IPS DF 6.9 (cell line): ENCODE measurements around the gene CLP1.

Experiments used
- DNase-seq: peaks from one replicate; pipeline ENCODE4 v3.0.0-alpha.2; 2013; ENCODE audit warnings: low read depth, low spot score
- H3K27ac ChIP-seq: one replicate; pipeline ENCODE4 v1.5.1; 2013; ENCODE audit warnings: low read length, control low read depth
- H3K27me3 ChIP-seq: 2 replicates; pipeline ENCODE4 v1.6.1; 2013; ENCODE audit warnings: mild to moderate bottlenecking, low read length; ENCODE audit not compliant: control insufficient read depth, insufficient read depth
- H3K36me3 ChIP-seq: 2 replicates; pipeline ENCODE4 v1.6.1; 2013; ENCODE audit warnings: low read length; ENCODE audit not compliant: control insufficient read depth, insufficient read depth
- H3K4me1 ChIP-seq: 2 replicates; pipeline ENCODE4 v1.6.1; 2013; ENCODE audit warnings: low read length; ENCODE audit not compliant: control insufficient read depth, insufficient read depth
- H3K4me3 ChIP-seq: 2 replicates; pipeline ENCODE4 v1.5.1; 2013; ENCODE audit warnings: mild to moderate bottlenecking, low read length
- H3K9me3 ChIP-seq: 2 replicates; pipeline ENCODE4 v1.6.1; 2013; ENCODE audit warnings: low read length, inconsistent platforms; ENCODE audit not compliant: control insufficient read depth, insufficient read depth
- WGBS: extraction: QIAGEN DNeasy Blood & Tissue Kit; methylation state at CpG from one replicate; pipeline ENCODE4 v1.1.7; 2013; ENCODE audit warnings: mixed read lengths, missing lambda C conversion rate; ENCODE audit not compliant: insufficient read length, insufficient coverage; 5-methylcytosine and 5-hydroxymethylcytosine counted together

CLP1 gene

GRCh38 chr11:57630171-57630570 is 27.4 kb upstream of the CLP1 start:
- no peak for DNase-seq
- Histone ChIP-seq H3K27me3 (no peaks in the 10 kb centered on the region), H3K4me1 (no peaks in the 10 kb centered on the region), H3K27ac (no peak overlapping the region), H3K36me3 (no peaks in the 10 kb centered on the region), H3K9me3 (no peaks in the 10 kb centered on the region), H3K4me3 (no peak overlapping the region)
- no CpG with 5 or more reads among the region's 2 CpGs for WGBS

DNA sequence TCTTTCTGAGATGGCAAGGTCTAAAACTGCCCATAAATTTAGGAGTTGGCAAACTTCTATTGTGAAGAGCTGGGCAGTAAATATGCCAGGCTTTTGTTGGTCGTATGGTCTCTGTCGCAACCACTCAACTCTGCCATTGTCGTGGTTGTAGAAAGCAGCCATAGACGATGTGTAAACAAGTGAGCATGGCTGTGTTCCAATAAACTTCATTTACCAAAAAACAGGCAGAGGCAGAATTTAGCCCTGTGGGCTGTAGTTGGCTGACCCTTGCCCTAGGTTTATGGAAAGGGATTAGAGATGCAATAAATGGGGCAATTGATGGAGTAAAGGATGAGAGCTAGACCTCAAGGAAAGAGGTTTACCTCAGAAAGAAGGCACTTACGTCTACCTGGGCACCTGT is 25.4 kb upstream of the CLP1 start:
- no peak for DNase-seq
- Histone ChIP-seq H3K27me3 (no peaks in the 10 kb centered on the region), H3K4me3 (no peak overlapping the region), H3K36me3 (no peaks in the 10 kb centered on the region), H3K4me1 (no peaks in the 10 kb centered on the region), H3K27ac (no peak overlapping the region), H3K9me3 (no peaks in the 10 kb centered on the region)
- no CpG with 5 or more reads among the region's 5 CpGs for WGBS

GRCh38 chr11:57633394-57634070 is 24.0 kb upstream of the CLP1 start:
- Histone ChIP-seq H3K27ac (no peak overlapping the region), H3K9me3 (no peaks in the 10 kb centered on the region), H3K27me3 (no peaks in the 10 kb centered on the region), H3K36me3 (no peaks in the 10 kb centered on the region), H3K4me3 (no peak overlapping the region), H3K4me1 (peaks cover 2% of the 10 kb centered on the region)
- no CpG with 5 or more reads among the region's 6 CpGs for WGBS
- DNase-seq, result no peak

GRCh38 chr11:57634311-57634710 is 23.3 kb upstream of the CLP1 start:
- Histone ChIP-seq H3K9me3 (no peaks in the 10 kb centered on the region), H3K36me3 (no peaks in the 10 kb centered on the region), H3K4me3 (no peak overlapping the region), H3K4me1 (peaks cover 2% of the 10 kb centered on the region), H3K27me3 (no peaks in the 10 kb centered on the region), H3K27ac (no peak overlapping the region)
- no peak for DNase-seq

DNA sequence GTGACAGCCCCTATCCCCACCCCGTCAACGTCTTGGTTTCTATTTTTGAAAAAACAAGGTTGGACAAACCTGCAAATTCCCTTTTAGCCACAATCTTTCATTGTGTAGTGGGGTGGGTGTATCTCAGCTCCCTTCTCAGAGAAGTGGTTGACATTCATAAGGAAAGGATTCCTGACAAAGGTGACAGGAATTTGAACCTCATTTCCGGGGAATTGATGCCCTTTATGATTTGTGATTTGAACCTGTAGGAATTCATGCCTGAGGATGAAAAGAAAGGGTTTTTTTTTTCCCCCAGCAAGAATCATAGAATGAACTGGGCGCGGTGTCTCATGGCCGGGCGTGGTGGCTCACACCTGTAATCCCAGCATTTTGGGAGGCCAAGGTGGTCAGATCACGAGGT is 22.3 kb upstream of the CLP1 start:
- H3K36me3 ChIP-seq, result 0 out of 2 replicates have a peak, but pooled peaks cover 3% of the 10 kb centered on the region
- no peak overlapping the region for H3K27ac ChIP-seq
- DNase-seq, result no peak
- H3K9me3 ChIP-seq, result no peaks in the 10 kb centered on the region
- no peak overlapping the region for H3K4me3 ChIP-seq
- H3K4me1 ChIP-seq, result peaks cover 2% of the 10 kb centered on the region
- WGBS, result no CpG with 5 or more reads among the region's 8 CpGs
- no peaks in the 10 kb centered on the region for H3K27me3 ChIP-seq

GRCh38 chr11:57637626-57638004 is 19.9 kb upstream of the CLP1 start:
- Histone ChIP-seq H3K27me3 (no peaks in the 10 kb centered on the region), H3K4me1 (peaks cover 12% of the 10 kb centered on the region), H3K36me3 (peaks cover 14% of the 10 kb centered on the region; the same call in 1 of the 2 replicates), H3K4me3 (peak overlapping the region; percentile 13; the same call in 1 of the 2 replicates), H3K9me3 (no peaks in the 10 kb centered on the region), H3K27ac (peak overlapping the region; percentile 22)
- no peak for DNase-seq
- no CpG with 5 or more reads among the region's 18 CpGs for WGBS

DNA sequence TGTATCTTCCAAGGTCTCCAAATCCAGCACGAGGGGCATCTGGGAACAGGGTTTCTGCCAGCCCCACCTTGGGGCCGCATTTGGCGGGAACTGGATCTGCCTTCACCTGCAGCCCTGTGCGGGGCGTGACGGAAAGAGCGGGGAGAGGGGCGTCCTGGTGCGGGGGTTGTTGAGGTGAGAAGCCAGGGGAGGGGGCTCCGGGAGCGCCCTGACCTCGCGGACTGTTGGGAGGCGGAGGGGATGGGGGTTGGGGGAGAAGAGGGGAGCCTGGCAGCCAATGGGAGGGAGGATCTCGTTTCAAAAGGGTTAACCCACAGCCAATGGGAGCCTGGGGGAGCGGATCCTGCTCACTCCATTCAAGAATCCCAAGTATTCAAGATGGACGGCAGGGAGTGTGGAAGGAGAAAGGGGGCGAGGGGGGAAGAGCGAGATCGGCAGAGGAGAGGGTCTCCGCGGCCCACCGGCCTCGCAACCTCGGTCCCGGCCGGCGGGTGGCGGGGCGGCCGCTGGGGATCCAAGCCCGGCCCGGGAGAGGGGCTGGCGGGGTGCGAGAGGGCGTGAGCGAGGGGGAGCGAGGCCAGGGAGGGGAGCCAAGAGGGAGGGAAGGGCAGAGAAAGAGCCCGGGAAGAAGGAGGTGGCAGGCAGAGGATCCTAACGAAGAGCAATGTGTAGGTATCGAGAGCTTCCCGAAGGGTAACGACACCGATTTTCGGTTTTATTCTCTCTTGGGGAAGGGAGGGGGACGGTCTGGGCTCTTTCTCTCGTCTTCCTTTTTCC is 19.4 kb upstream of the CLP1 start:
- DNase-seq, result no peak
- H3K4me3 ChIP-seq, result peak overlapping the region; percentile 87
- H3K9me3 ChIP-seq, result no peaks in the 10 kb centered on the region
- no peaks in the 10 kb centered on the region for H3K27me3 ChIP-seq
- H3K4me1 ChIP-seq, result peaks cover 13% of the 10 kb centered on the region
- H3K27ac ChIP-seq, result peak overlapping the region; percentile 22
- H3K36me3 ChIP-seq, result peaks cover 14% of the 10 kb centered on the region; the same call in 1 of the 2 replicates
- no CpG with 5 or more reads among the region's 47 CpGs for WGBS

- H3K27ac ChIP-seq, result no peak overlapping the region
- peaks cover 14% of the 10 kb centered on the region; the same call in 1 of the 2 replicates for H3K36me3 ChIP-seq
- no peaks in the 10 kb centered on the region for H3K27me3 ChIP-seq
- H3K4me1 ChIP-seq, result peaks cover 13% of the 10 kb centered on the region
- DNase-seq, result no peak
- H3K9me3 ChIP-seq, result no peaks in the 10 kb centered on the region
- WGBS, result no CpG with 5 or more reads among the region's 19 CpGs
- H3K4me3 ChIP-seq, result peak overlapping the region; percentile 87
Observed at GRCh38 chr11:57638811-57639320, 18.7 kb upstream of the CLP1 start.

GRCh38 chr11:57639321-57640067 is 18.1 kb upstream of the CLP1 start:
- peaks cover 13% of the 10 kb centered on the region for H3K4me1 ChIP-seq
- H3K4me3 ChIP-seq, result peak overlapping the region; percentile 87; the same call in 1 of the 2 replicates
- H3K27ac ChIP-seq, result peak overlapping the region; percentile 58
- H3K36me3 ChIP-seq, result peaks cover 14% of the 10 kb centered on the region; the same call in 1 of the 2 replicates
- H3K27me3 ChIP-seq, result no peaks in the 10 kb centered on the region
- WGBS, result no CpG with 5 or more reads among the region's 15 CpGs
- DNase-seq, result peak; percentile 96
- no peaks in the 10 kb centered on the region for H3K9me3 ChIP-seq
